Measurements from ENCODE around the gene KIF6.

DNA sequence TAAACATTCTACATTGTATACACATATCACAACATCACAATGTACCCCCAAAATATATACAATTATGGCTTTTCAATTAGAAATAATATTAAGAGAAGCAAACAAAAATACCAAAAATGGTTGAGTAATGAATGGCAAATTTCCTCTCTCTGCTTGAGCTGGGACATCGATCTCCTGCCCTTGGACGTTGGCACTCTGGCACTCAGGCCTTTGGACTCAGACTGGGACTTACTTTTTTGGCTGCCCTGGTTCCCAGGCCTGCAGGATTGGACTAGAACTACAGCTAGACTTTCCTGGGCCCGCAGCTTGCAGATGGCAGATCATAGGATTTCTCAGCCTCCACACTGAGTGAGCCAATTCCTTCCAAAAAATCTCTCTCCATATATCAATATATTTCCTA, 349.8 kb downstream of the KIF6 start:
- TF ChIP-seq, protein P1, sequence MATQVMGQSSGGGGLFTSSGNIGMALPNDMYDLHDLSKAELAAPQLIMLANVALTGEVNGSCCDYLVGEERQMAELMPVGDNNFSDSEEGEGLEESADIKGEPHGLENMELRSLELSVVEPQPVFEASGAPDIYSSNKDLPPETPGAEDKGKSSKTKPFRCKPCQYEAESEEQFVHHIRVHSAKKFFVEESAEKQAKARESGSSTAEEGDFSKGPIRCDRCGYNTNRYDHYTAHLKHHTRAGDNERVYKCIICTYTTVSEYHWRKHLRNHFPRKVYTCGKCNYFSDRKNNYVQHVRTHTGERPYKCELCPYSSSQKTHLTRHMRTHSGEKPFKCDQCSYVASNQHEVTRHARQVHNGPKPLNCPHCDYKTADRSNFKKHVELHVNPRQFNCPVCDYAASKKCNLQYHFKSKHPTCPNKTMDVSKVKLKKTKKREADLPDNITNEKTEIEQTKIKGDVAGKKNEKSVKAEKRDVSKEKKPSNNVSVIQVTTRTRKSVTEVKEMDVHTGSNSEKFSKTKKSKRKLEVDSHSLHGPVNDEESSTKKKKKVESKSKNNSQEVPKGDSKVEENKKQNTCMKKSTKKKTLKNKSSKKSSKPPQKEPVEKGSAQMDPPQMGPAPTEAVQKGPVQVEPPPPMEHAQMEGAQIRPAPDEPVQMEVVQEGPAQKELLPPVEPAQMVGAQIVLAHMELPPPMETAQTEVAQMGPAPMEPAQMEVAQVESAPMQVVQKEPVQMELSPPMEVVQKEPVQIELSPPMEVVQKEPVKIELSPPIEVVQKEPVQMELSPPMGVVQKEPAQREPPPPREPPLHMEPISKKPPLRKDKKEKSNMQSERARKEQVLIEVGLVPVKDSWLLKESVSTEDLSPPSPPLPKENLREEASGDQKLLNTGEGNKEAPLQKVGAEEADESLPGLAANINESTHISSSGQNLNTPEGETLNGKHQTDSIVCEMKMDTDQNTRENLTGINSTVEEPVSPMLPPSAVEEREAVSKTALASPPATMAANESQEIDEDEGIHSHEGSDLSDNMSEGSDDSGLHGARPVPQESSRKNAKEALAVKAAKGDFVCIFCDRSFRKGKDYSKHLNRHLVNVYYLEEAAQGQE (IDR thresholded peaks at IDR 0.05; ENCODE audit: insufficient replicate concordance, low read depth), result no peak
- no peak for TF ChIP-seq CTCF (IDR thresholded peaks at IDR 0.05; ENCODE audit: insufficient read depth, low read length)
- no peak for TF ChIP-seq POLR2AphosphoS5 (IDR thresholded peaks at IDR 0.05; ENCODE audit: low read depth)
